Stimulated activated CD4-positive, alpha-beta T cell treated with anti-CD3 and anti-CD28 coated beads, Interleukin-12 subunit alpha, Interleukin-12 subunit beta, amount 100 ng/mL, for 48 hours (primary cell): ENCODE results near the gene OPTC.

ENCODE experiments used
- DNase-seq, 3 donors: peaks; one replicate each; pipeline ENCODE4 v3.0.0-alpha.2; 2020; ENCODE audit warnings: low read depth in 2 of 3, low spot score in 1 of 3

The OPTC gene

DNA sequence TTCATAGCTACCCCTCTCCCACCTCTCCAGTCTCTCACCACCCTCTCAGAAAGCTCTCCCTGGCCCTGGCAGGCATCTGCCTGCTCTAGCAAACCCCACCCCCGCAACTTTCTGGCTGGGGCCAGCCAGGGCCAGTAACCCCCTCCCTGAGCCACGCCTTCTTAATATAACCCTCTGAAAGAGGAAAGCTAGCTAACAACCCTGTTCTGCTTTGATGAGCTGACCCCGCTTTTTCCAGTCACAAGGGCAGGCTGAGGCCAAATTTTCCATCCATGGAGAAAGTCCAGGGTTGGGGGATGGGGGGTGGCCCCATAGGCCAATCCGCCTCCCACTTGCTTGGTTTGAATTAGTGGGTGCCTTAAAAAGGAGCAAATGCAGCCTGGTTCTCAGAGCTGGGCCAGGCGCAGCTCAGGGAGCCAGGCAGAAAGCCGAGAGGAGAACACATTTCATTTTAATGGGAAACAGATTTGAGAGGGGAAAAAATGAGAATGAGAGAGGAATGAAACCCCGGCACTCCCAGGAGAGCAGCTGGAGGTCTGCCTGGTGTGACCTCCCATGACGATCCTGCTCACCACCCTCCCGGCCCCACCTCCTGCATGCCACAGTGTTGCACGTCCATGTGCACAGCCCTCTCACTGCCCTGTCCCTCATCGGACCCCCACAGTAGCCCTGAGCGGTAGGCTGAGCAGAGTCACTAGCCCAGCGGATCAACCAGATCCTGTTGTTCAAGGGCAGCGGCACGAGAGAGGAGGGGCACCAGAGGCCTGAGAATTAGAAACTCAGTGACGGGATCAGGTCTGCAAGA lies 62.3 kb downstream of the OPTC start:
- DNase-seq = no peak

- DNase-seq = no peak
Observed at GRCh38 chr1:203557390-203557789, 63.4 kb downstream of the OPTC start.

DNA sequence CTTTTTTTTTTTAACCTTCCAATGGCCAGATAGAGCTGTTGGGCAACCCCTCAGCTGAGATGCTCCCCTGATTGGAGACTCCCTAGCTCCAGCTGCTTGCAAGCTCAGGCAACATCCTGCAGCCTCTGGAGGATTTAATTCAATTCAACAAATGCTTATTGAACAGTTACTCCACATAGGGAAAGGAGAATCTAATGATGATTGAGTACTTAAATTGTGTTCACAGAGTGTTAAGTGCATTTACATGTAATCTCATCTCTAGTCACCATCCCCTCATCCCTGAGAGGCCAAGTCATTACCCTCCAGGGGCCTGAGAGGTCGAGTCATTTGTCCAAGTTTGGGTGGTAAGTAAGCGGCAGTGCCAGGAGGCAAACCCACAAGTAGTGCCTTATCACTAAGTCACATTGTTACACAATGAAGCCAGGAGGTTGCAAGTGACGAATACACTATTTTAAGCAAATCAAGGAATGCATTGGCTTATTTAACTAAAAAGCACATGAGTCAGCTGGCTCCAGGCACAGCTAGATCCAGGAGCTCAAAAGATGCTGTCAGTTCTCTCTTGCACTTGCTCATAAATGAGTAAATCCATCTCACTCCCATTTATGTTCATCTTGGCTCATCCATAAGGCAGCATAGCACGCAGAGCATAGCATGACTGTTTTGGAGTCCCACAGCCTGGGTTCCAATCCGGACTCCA lies 64.3 kb downstream of the OPTC start:
- DNase-seq = no peak
